GM10266 (cell line): Measurements from ENCODE around the gene TDRD10.

Experiments
- DNase-seq: peaks from one replicate; pipeline ENCODE4 v3.0.0; 2012; ENCODE audit errors: extremely low spot score
- TF ChIP-seq, protein P1 (sequence below): IDR thresholded peaks from 2 replicates; pipeline ENCODE4 v1.5.1; 2012; ENCODE audit warnings: mild to moderate bottlenecking, low read depth; ENCODE audit not compliant: control insufficient read depth, insufficient read depth; ENCODE audit errors: missing control alignments

TDRD10 gene

DNA sequence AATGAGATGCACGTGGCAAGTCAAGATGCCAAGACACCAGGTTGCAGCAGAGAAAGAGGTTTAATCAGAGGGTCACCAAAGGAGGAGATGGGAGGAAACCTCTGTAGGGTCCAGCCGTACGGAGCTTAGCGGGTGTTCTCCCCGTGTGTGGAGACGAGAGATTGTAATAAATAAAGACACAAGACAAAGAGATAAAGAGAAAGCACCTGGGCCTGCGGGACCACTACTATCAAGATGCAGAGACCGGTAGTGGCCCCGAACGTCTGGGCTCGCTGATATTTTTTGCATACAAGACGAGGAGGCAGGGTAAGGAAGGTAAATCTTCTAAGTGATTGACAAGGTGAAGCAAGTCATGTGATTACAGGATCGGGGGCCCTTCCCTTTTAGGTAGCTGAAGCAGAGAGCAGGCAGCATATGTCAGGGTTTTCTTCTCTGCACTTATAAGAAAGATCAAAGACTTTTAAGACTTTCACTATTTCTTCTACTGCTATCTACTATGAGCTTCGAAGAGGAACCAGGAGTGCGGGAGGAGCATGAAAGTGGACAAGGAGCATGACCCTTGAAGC lies 41.2 kb upstream of the TDRD10 start:
- TF ChIP-seq, protein P1, sequence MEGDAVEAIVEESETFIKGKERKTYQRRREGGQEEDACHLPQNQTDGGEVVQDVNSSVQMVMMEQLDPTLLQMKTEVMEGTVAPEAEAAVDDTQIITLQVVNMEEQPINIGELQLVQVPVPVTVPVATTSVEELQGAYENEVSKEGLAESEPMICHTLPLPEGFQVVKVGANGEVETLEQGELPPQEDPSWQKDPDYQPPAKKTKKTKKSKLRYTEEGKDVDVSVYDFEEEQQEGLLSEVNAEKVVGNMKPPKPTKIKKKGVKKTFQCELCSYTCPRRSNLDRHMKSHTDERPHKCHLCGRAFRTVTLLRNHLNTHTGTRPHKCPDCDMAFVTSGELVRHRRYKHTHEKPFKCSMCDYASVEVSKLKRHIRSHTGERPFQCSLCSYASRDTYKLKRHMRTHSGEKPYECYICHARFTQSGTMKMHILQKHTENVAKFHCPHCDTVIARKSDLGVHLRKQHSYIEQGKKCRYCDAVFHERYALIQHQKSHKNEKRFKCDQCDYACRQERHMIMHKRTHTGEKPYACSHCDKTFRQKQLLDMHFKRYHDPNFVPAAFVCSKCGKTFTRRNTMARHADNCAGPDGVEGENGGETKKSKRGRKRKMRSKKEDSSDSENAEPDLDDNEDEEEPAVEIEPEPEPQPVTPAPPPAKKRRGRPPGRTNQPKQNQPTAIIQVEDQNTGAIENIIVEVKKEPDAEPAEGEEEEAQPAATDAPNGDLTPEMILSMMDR: no peak
- no peak for DNase-seq

DNA sequence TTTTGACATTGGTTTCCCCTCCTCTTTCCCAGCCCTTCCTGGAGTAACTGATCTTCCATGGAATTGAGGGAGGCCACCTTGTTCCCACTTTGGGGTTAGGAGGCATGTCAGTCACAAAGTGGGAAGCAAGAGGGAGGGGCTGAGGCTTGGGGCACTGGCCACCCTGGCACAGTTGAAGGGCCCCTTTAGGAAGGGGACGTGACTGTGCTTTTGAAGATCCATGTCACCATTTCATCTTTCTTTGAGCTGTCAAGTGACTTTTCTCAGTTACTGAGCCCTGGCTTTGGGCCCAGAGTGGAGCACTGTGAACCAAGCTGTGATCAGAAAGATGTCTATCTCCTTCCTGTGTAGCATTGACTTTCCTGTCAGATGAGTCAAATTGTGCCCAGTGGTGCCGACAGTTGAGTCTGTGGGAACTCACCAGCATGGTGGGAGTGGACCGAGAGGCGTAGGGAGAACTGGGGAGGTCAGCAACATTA lies 38.5 kb upstream of the TDRD10 start:
- TF ChIP-seq, protein P1: no peak
- DNase-seq: peak; percentile 37

DNA sequence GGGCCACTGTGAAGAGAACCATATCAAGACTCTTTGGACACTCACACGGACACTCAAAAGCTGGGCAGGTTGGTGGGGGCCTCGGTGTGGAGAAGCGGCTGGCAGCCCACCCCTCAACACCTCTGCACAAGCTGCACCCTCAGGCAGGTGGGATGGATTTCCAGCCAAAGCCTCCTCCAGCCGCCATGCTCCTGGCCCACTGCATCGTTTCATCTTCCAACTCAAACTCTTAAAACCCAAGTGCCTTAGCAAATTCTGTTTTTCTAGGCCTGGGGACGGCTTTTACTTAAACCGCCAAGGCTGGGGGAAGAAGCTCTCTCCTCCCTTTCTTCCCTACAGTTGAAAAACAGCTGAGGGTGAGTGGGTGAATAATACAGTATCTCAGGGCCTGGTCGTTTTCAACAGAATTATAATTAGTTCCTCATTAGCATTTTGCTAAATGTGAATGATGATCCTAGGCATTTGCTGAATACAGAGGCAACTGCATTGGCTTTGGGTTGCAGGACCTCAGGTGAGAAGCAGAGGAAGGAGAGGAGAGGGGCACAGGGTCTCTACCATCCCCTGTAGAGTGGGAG lies 36.3 kb upstream of the TDRD10 start:
- no peak for DNase-seq

DNA sequence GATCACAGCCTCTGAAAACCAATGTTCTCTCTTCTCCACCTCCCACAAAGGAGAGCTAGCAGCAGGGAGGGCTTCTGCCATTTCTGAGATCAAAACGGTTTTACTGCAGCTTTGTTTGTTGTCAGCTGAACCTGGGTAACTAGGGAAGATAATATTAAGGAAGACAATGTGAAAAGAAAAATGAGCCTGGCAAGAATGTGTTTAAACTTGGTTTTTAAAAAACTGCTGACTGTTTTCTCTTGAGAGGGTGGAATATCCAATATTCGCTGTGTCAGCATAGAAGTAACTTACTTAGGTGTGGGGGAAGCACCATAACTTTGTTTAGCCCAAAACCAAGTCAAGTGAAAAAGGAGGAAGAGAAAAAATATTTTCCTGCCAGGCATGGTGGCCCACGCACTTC lies 35.8 kb upstream of the TDRD10 start:
- DNase-seq: no peak
- TF ChIP-seq, protein P1: no peak

More for the DNA sequence above, 36.3 kb upstream of the TDRD10 start:
- TF ChIP-seq, protein P1: no peak

DNA sequence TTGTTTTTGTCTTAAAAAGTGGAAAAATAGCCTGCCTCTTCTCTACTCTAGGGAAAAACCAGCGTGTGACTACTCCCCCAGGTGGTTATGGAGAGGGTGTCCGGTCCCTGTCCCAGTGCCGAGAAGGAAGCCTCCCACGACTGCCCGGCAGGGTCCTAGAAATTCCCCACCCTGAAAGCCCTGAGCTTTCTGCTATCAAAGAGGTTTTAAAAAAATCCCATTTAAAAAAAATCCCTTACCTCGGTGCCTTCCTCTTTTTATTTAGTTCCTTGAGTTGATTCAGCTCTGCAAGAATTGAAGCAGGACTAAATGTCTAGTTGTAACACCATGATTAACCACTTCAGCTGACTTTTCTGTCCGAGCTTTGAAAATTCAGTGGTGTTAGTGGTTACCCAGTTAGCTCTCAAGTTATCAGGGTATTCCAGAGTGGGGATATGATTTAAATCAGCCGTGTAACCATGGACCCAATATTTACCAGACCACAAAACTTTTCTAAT lies 35.0 kb upstream of the TDRD10 start:
- peak; percentile 38 for DNase-seq
- TF ChIP-seq, protein P1: peak; percentile 47

DNA sequence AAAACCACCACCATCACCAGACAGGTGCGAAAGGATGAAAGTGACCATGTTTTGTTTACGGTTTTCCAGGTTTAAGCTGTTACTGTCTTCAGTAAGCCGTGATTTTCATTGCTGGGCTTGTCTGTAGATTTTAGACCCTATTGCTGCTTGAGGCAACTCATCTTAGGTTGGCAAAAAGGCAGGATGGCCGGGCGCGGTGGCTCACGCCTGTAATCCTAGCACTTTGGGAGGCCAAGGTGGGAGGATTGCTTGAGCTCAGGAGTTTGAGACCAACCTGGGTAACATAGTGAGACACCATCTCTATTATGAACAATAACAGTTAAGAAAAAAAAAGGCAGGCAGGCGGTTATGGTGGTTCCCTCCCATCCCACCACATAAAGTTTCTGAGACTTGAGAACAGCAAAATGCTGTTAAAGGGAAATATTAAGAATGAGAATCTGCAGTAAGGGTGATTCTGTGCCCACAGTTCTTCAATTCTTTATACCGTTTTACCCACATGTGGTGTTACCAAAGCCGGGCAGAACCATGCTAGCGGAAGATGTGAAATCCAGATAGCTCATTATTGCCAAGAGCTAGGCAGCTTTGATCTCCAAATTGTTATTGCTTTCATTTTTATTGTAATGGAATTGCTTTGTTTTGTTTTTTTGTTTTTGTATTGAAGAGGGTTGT lies 34.5 kb upstream of the TDRD10 start:
- DNase-seq: no peak
- TF ChIP-seq, protein P1: no peak
